NCI-H510A (cell line): ENCODE measurements around the gene LY6G5C.

Experiments
- DNase-seq: peaks from one replicate; lab custom pipeline; 2025; lab: John Stamatoyannopoulos, UW

LY6G5C gene

DNA sequence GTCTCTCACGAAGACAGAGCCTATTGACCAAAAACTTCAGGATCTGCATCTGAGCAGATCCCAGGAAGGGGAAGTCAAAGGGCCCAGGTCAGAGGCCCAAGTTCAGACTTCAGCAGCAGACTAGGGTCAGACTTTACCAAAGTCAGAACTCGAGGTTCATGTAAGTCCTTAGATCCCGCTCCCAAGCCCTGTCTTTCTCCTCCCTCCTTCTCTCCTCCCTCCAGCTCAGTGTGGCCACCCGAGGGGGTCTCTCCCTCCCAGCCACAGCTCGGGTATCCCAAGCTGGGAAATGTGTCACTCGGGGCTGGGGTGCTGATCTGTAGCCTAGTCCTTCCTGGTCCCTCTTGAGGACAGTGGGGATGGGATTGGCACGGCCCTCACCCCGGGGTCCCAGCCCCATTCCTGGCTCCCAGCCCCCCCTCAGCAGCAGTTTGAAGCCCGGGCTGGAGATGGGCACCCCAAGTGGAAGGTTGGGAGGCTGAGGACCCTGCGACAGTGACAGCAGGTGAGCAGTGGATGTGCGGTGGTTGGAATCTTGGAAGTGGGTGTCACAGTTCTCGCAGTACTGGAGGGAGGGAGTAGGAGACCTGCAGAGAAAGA lies 18.6 kb downstream of the LY6G5C start:
- DNase-seq = no peak

DNA sequence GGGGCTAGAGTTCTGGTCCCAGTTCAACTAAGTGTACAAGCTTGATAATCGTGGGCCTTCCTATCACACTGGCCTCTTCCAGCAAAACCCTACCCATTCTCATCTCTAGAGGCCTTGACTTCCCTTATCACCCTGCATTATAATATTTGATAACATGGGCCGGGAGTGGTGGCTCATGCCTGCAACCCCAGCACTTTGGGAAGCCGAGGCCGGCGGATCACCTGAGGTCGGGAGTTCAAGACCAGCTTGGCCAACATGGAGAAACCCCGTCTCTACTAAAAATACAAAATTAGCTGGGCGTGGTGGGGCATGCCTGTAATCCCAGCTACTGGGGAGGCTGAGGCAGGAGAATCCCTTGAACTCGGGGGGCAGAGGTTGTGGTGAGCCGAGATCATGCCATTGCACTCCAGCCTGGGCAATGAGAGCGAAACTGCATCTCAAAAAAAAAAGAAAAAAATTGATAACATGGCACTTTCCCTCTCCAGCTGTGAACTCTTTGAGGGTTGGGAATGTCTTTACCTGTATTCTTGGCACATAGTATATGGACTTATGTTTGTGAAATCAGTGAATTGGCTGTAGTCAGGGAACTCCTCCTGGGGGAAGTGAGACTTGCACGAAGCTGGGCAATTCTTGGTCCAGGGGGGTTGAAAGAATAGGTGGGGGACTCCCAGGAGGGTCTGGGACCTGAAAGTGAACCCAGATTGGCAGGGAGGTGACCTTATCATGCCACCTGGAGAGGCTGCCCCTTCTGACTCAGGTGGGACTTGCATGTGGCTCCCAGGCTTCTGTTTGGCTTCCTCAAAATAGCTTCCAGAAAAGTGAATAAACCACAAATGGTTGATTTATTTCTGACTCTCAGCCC lies 19.4 kb downstream of the LY6G5C start:
- DNase-seq = no peak

- peak; percentile 89 for DNase-seq
These were observed 20.2 kb downstream of the LY6G5C start, which contains the start of gene C6orf47 for GRCh38 chr6:31660381-31661261. TSS of gene C6orf47 (minus strand) at chr6:31660778. CDS start at chr6:31659947, 831 bp downstream.

GRCh38 chr6:31659649-31660380 lies 21.1 kb downstream of the LY6G5C start:
- no peak for DNase-seq

- DNase-seq = no peak
These were observed 21.8 kb downstream of the LY6G5C start for GRCh38 chr6:31658983-31659648.

GRCh38 chr6:31658158-31658688 lies 22.6 kb downstream of the LY6G5C start:
- DNase-seq = no peak

- DNase-seq = no peak
These were observed 23.3 kb downstream of the LY6G5C start for GRCh38 chr6:31657406-31658157.

DNA sequence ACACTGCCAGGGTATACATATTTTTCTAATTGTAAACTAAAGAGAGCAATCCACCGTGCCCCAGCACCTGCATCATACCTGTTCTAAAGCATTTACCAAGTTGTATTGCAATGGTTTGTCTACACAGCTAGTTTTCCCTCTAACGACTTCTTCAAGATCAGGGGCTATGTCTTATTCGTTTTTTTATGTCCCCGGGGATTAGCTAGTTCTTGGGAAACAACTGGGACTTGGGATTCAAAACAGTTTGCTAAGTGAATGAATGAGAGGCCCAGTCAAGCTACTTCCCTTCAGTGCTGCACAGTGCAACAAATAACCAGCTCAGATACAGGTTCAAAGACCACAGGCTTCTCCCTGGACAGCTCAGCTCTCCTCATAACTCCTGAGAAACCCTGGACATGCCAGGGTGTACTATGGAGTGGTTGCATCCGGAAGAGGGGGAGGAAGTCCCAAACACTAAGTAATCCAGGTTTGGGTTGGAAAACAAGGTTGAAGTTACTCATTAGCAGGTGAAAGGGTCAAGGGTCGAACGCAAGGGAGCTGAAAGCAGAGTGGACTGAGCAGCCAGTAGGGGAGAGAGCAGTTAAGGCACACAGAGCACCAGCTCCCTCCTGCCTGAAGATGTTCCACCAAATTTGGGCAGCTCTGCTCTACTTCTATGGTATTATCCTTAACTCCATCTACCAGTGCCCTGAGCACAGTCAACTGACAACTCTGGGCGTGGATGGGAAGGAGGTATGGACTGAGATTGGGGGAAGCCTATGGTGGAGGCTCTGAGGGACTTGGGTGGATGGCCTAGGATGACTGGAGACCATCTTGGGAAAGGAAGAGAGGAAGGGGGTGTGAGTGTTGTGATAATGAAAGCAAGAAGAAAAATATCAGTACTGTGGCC lies 25.3 kb downstream of the LY6G5C start, which contains the start of gene APOM:
Gene APOM (plus strand): TSS at position 546 of the 889 bp plus-strand sequence. CDS start 73 bp downstream, at position 619.
- DNase-seq = no peak

DNA sequence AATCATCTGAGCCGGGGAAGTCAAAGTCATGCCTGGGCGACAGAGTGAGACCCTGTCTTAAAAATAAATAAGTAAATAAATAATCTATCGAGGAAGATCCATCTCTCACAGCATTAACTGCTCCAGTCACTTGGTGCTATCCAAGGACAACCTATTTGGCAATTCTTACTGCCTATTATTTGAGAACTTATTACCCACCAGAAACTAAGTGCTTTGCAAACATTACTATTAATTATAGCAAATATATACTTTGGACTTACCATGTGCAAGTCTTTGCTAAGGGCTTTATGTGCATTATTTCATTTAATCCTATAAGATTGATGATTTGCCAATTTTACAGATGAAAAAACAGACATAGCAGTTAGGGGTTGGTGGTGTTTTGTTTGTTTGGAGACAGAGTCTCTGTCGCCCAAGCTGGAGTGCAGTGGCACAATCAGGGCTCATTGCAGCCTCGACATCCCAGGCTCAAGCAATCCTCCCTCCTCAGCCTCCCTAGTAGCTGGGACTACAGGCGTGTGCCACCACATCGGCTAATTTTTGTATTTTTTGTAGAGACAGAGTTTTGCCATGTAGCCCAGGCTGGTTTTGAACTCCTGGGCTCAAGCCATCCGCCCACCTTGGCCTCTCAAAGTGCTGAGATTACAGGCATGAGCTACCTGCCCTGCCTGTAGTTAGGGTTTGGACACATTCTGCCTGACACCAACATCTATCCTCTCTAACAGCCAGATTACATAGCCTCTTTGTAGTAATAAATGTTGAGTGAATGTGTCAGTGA lies 26.1 kb downstream of the LY6G5C start:
- DNase-seq = no peak

DNA sequence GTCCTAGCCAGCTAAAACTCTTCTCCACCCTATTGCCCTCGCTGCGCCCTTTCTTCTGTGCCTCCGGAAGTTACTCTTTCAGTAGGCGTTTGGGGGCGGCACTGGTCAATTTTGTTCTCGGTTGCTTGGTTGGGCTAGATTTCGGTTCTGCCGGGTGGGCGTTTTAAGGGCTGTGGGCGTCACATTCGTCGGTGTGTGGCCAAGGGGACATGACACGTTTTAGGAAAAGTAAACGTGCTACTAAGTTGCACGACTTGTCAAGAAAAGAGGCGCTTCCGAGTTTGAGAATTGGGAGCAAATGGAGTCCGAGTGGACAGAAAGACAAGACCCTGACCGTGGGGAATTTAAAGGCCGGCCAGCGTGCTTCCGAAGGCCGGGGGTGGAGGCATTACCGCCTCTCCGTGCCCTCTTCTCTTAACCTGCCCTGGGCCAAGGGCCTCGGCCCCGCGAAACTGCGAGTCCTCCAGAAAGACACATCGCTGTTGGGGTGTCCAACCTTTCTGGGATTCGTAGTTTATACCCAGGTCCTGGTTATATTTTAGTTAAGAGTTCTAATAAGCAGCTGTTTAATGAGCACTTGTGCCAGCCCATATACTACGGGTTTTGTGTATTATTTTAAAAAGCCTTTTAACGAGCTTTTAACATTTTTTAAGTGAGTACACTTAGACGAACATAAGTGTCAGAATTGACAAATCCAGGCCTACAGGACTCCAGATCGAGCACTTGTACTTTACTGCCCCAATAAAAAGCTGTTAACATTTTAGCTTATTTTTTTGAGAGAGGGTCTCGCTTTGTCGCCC lies 27.7 kb downstream of the LY6G5C start:
- DNase-seq = peak; percentile 98

GRCh38 chr6:31651602-31652191 lies 29.2 kb downstream of the LY6G5C start:
- DNase-seq = peak; percentile 65

DNA sequence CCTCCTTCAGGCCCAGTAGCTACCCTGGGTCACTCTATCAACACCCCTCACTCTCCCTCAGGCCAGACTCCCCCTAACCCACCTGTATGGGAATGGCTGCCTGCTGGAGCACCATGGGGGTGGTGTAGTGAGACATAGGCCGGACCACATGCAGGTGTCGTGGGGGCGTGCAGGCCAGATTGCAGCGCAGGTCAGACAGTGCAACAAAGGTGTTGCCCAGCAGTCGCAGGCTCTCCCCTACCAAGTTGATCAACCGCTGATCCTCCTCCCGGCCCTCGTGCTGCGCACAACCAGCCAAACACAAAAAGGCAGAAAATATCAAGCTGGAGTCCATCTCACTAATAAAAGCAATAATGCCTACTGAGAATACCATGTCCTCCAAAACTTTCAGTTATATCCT lies 35.5 kb downstream of the LY6G5C start:
- DNase-seq = no peak

- no peak for DNase-seq
These were observed 36.9 kb downstream of the LY6G5C start for GRCh38 chr6:31643818-31644454.

- no peak for DNase-seq
These were observed 37.9 kb downstream of the LY6G5C start for GRCh38 chr6:31642798-31643570.

DNA sequence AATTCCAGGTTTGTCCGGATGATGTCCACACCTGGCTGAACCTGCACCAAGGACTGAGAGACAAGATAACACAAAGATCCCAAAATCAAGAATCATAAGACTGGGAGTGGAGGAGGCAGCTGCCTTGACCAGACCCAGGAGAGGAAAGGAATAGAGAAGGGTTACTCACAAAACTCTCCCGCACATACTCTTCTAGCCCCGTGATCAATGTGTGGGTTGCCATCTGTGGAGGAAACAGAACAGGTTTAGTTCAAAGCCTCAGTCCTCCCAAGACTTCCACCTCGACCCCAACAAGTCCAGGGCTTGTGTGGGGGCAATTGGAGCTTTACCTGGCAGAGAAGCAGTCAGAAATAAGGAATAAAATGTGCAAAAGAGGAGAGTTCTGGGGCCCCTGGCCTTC lies 39.5 kb downstream of the LY6G5C start:
- DNase-seq = no peak

DNA sequence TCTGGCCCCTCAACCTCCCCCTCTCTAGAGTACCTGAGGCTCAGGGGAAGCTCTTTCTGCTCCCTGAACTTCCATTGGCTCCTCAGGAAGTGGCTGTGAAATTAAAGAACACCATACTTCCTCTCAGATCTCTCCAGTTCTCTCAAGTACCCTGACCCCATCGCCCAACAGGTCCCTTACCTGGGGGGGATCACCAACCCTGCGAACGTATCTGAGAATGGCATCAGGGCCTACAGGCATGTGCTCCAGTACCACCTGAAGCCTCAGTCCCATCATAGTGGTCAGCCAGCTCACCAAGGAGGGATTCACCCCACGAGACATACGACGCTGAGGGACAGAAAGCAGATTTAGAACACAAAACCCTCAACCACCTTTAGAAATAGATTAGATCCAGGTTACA lies 40.3 kb downstream of the LY6G5C start:
- DNase-seq = no peak
